ENCODE measurements around the gene NME2. TPM values are rescaled to one million over a fixed set of nuclear protein-coding genes. Genes with fewer than 3 reads are reported as not detected.

The NME2 gene
- total and polyA plus RNA-seq, 8 donors = 137 to 371 (median 286) TPM

DNA sequence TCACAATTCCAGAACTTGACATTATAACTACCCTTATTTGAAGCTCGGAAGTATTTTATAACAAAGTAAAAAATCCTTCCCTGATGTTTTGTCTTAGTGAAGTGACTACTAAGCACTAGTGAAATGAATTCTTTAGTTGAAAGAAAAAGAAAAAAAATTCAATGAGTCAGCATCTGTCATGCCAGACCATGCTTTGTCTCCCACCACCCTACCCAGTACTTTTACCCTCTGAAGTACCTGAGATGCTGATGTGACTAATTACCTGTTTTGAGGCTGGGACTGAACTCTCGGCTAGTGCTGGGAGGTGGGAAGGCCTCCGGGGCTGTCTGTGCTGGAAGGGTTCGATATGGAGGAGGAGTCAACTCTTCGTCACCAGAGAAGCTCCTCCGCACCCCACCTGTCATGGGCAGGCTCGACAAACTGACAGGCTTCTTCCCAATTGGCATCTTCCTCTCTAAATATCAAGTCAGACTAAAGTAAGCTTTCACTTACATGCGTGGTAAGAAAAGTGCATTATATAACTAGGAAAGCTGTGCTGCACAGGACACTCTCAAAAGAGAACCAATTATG lies 19.6 kb downstream of the NME2 start:
- intact Hi-C loops (cut with DNase I) = no loop called here

GRCh38 chr17:51188271-51188833 lies 22.1 kb downstream of the NME2 start:
- 93% methylated on average over 8 to 9 of the region's 9 CpGs for WGBS, 2 donors
- H3K27ac ChIP-seq = no peak overlapping the region
- no peak overlapping the region for H3K4me3 ChIP-seq
- DNase-seq (no peak), ATAC-seq (no peak), FAIRE-seq (no peak)
- intact Hi-C loops (cut with DNase I) = no loop called here
- peaks cover 2 to 28% (median 15%) of the 10 kb centered on the region in 3 donors for H3K36me3 ChIP-seq
- no peaks in the 10 kb centered on the region for H3K27me3 ChIP-seq
- H3K4me1 ChIP-seq = no peaks in the 10 kb centered on the region
- H3K9me3 ChIP-seq = no peaks in the 10 kb centered on the region
- no peak for TF ChIP-seq CTCF (IDR thresholded peaks at IDR 0.05)

More for the DNA sequence above, 19.6 kb downstream of the NME2 start:
- Histone ChIP-seq H3K4me3 (no peak overlapping the region), H3K36me3 (peaks cover 0 to 17% (median 0%) of the 10 kb centered on the region in 3 donors), H3K4me1 (no peaks in the 10 kb centered on the region), H3K27ac (no peak overlapping the region), H3K9me3 (no peaks in the 10 kb centered on the region), H3K27me3 (no peaks in the 10 kb centered on the region)
- 92 to 93% methylated on average over 8 of the region's 8 CpGs for WGBS, 2 donors
- TF ChIP-seq CTCF (IDR thresholded peaks at IDR 0.05) = no peak
- ATAC-seq (no peak), DNase-seq (no peak), FAIRE-seq (no peak)

DNA sequence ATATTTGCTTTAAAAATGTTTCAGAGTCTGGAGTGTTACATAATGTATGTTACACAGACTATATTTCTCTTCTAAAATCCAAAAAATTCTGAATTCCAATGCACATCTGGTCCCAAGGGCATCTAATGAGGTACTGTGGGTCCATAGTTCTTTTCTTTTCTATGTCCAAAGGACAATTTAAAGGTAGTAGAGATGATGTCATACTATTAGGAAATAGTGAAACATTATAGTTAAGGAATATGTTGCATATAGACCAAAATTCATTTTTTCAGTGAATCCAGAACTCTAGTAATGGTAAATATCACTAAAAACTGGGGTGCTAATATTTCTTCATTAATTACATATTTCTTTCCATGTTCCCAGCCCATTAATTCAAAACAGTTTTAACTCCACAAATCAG lies 23.0 kb downstream of the NME2 start:
- intact Hi-C loops (cut with DNase I) = no loop called here
- no peaks in the 10 kb centered on the region for H3K9me3 ChIP-seq
- TF ChIP-seq CTCF (IDR thresholded peaks at IDR 0.05) = no peak
- H3K27ac ChIP-seq = no peak overlapping the region
- no peaks in the 10 kb centered on the region for H3K4me1 ChIP-seq
- H3K27me3 ChIP-seq = no peaks in the 10 kb centered on the region
- peaks cover 2 to 36% (median 15%) of the 10 kb centered on the region in 3 donors for H3K36me3 ChIP-seq
- no peak overlapping the region for H3K4me3 ChIP-seq
- FAIRE-seq = no peak
- DNase-seq = no peak
- ATAC-seq = no peak

DNA sequence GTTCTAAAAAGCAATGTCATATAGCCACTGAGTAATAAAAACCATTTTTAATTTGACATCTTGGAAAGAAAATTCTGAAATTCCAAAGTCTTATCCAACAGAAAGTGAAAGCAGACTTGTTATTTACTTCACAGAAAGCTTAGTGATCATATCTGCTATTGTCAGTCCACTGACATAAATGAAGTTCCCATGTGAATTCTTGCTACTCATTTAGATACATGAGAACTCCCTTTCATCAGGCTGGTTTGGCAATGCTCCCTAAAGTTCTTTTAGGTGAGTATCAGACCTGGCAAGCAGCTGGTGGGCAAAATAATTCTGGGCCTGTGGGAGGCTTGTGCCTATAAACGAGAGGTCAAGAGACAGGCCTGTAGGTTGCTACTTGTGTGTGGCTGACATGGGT lies 23.4 kb downstream of the NME2 start:
- peaks cover 2 to 37% (median 17%) of the 10 kb centered on the region in 3 donors for H3K36me3 ChIP-seq
- H3K27me3 ChIP-seq = no peaks in the 10 kb centered on the region
- H3K4me3 ChIP-seq = no peak overlapping the region
- no peak for TF ChIP-seq CTCF (IDR thresholded peaks at IDR 0.05)
- no peak for DNase-seq
- no peaks in the 10 kb centered on the region for H3K4me1 ChIP-seq
- no peak for FAIRE-seq
- H3K9me3 ChIP-seq = no peaks in the 10 kb centered on the region
- H3K27ac ChIP-seq = no peak overlapping the region
- WGBS, 2 donors = 80 to 90% methylated on average over 1 of the region's 1 CpG
- no peak for ATAC-seq
- intact Hi-C loops (cut with DNase I) = no loop called here

DNA sequence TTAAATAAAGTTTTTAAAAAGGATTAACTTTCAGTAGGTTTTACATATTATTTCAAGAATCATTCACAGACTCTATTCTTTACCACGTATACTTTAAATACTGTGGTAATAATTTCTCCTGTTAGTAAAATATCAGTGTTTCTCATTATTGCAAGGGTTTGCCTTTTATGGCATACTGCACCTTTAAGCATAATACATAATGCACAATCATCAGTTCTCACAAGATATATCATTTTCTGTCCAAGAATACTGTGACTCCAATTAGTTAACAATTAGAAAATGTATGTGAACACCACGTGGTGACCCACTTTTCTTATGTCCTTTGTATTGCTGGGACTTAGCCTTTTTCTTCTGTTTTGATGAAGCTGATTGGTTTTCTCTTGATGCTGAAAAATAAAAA lies 25.7 kb downstream of the NME2 start:
- H3K27me3 ChIP-seq = no peaks in the 10 kb centered on the region
- DNase-seq (no peak), ATAC-seq (no peak), FAIRE-seq (no peak)
- 83 to 84% methylated on average over 2 of the region's 2 CpGs for WGBS, 2 donors
- H3K36me3 ChIP-seq = peaks cover 2 to 50% (median 22%) of the 10 kb centered on the region in 3 donors
- H3K9me3 ChIP-seq = no peaks in the 10 kb centered on the region
- no peak overlapping the region for H3K27ac ChIP-seq
- H3K4me3 ChIP-seq = no peak overlapping the region
- no peaks in the 10 kb centered on the region for H3K4me1 ChIP-seq
- intact Hi-C loops (cut with DNase I) = no loop called here
- no peak for TF ChIP-seq CTCF (IDR thresholded peaks at IDR 0.05)

Data from pancreas (tissue), 10 donors.